Small intestine (tissue), 7 donors: ENCODE data around the gene WBP2. TPM values are rescaled to one million over a fixed set of nuclear protein-coding genes. Genes with fewer than 3 reads are reported as not detected.
"Not testable (repeated sequence)": the region's sequence is repeated elsewhere in the genome, so short reads cannot be mapped to it uniquely, and the experiment has no call there.

Experiments
- DNase-seq, 2 donors: peaks; one replicate each; pipeline versions ENCODE4 v3.0.0 to v3.0.0-alpha.2; 2013
- FAIRE-seq: peaks from 2 replicates; lab custom pipeline; 2012; peaks lifted over from hg19 to GRCh38; lab: Jason Lieb, UNC
- H3K27ac ChIP-seq, 3 donors: one replicate each; pipeline ENCODE4 v1.5.1; 2013; ENCODE audit warnings: low read length in 2 of 3, mild to moderate bottlenecking in 2 of 3, control low read depth in 1 of 3, inconsistent platforms in 1 of 3, low read depth in 1 of 3, moderate library complexity in 1 of 3
- H3K27me3 ChIP-seq, 3 donors: one replicate each; pipeline ENCODE4 v1.6.1; 2013; ENCODE audit warnings: low read length in 3 of 3, inconsistent platforms in 1 of 3; ENCODE audit not compliant: control insufficient read depth in 3 of 3, insufficient read depth in 3 of 3
- H3K36me3 ChIP-seq, 3 donors: one replicate each; pipeline ENCODE4 v1.6.1; 2013; ENCODE audit warnings: low read length in 3 of 3, inconsistent platforms in 1 of 3, low read depth in 1 of 3, mild to moderate bottlenecking in 1 of 3, moderate library complexity in 1 of 3; ENCODE audit not compliant: control insufficient read depth in 3 of 3, insufficient read depth in 2 of 3
- H3K4me1 ChIP-seq, 3 donors: one replicate each; pipeline ENCODE4 v1.6.1; 2013; ENCODE audit warnings: low read length in 2 of 3, inconsistent platforms in 1 of 3, low read depth in 1 of 3, mild to moderate bottlenecking in 1 of 3, moderate library complexity in 1 of 3; ENCODE audit not compliant: control insufficient read depth in 3 of 3, insufficient read depth in 2 of 3
- H3K4me3 ChIP-seq, 3 donors: one replicate each; pipeline ENCODE4 v1.5.1; 2013; ENCODE audit warnings: low read length in 3 of 3, control low read depth in 1 of 3, inconsistent platforms in 1 of 3, low read depth in 1 of 3, mild to moderate bottlenecking in 1 of 3, moderate library complexity in 1 of 3
- H3K9me3 ChIP-seq, 2 donors: one replicate each; pipeline ENCODE4 v1.6.1; 2013; ENCODE audit warnings: low read depth in 1 of 2, low read length in 1 of 2; ENCODE audit not compliant: control insufficient read depth in 2 of 2, insufficient read depth in 1 of 2
- WGBS, 3 donors: extraction: QIAGEN DNeasy Blood & Tissue Kit; methylation state at CpG; one replicate each; pipeline ENCODE4 v1.1.7; 2013; 5-methylcytosine and 5-hydroxymethylcytosine counted together
- polyA plus RNA-seq, 4 donors: library from polyadenylated mRNA; stranded (reverse) in 3 of 4; unstranded in 1 of 4; fragments of 200-250 nt in 3 of 4; fragments of 120-200 nt in 1 of 4; gene quantifications; one replicate each; pipeline versions ENCODE4 v1.2.1 to v1.2.3, GENCODE V29; 2013
- donor health status: healthy with polysubstance abuse.
- donor health status: control.
- donor health status: control.
- donor health status: Bipolar disorder and iron deficiency.
- donor health status: healthy.

The WBP2 gene
- polyA plus RNA-seq, 4 donors: 68.4 to 121 (median 99.8) TPM

DNA sequence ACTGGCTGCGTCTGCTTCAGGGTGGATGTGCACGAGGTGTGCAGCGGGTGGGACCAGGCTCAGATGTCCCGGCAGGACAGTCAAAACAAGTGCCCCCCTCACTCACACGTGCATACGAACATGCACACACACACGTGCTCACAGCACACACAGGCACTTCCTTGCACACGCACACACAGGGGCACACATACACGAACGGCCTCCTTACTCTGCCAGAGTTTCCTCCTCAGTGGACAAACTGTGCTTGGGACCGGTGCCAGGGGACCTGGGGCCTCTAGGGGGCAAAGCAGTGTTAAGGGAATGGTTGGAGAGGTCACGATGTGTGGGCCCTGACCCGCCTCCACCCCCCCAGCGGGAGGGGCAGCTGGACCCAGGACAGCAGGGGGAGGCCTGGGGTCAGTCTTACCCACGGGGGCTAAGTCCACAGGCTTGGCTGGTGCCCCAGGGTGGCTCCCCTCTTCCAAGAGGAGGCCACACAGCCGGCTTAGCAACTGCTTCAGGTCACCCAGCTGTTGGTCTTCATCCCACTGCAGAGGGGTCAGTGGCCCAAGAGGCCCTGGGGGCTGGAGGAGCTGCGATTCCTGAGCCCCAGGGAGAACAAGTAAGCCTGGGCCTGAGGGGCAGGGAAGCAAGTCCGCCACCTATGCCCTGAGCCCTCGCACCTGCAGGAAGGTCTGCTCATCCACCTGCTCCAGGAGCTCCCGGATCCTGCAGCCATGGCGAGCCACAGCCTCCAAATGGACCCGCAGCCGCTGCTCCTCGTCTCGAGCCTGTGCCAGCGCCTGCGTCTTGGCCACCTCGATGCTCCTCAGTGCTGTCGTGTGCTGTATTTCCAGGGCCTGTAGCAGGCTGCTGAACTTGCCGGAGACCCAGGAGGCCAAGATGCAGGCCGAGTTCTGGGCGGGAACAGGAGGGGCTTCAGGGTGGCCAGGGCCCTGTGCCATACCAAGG is 36.7 kb upstream of the WBP2 start:
- Histone ChIP-seq H3K9me3 (no peaks in the 10 kb centered on the region), H3K4me3 (no peak overlapping the region), H3K4me1 (peaks cover 0 to 51% (median 2%) of the 10 kb centered on the region in 3 donors), H3K27ac (no peak overlapping the region), H3K27me3 (no peaks in the 10 kb centered on the region), H3K36me3 (peaks cover 0 to 70% (median 3%) of the 10 kb centered on the region in 3 donors)
- 57 to 72% (median 69%) methylated on average over 32 of the region's 32 CpGs for WGBS, 3 donors
- DNase-seq (no peak), FAIRE-seq (no peak)

DNA sequence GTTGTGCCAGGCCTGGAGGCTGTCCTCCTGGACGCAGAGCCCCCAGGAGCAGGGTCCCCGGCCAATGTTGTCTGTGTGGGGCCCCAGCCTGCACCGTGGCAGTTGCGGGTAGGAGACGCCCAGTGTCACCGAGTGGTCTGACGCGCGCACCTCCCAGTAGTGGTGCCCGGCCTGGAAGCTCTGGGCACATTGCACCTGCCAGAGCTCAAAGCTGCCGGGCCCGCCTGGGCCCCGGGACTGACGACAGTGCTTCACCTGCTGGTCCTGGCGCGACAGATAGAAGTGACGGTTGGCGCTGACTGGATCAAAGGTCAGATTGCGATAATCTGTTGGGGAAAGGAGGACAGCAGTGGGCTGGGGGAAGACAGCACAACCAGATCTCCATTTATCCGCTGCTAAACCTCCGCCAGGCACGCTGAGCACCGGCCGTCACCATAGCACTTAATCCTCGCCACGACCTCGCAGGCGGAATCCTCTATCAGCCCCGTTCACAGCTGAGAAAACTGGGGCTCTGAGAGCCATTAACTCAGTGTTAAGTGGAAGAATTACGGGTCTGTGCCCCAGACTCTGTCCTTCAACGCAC is 36.0 kb upstream of the WBP2 start:
- 31 to 77% (median 51%) methylated on average over 31 of the region's 31 CpGs for WGBS, 3 donors
- Histone ChIP-seq H3K4me3 (no peak overlapping the region), H3K27ac (no peak overlapping the region), H3K36me3 (peaks cover 0 to 75% (median 3%) of the 10 kb centered on the region in 3 donors), H3K4me1 (peaks cover 0 to 51% (median 2%) of the 10 kb centered on the region in 3 donors), H3K9me3 (no peaks in the 10 kb centered on the region), H3K27me3 (no peaks in the 10 kb centered on the region)
- DNase-seq: no peak
- FAIRE-seq: no peak

DNA sequence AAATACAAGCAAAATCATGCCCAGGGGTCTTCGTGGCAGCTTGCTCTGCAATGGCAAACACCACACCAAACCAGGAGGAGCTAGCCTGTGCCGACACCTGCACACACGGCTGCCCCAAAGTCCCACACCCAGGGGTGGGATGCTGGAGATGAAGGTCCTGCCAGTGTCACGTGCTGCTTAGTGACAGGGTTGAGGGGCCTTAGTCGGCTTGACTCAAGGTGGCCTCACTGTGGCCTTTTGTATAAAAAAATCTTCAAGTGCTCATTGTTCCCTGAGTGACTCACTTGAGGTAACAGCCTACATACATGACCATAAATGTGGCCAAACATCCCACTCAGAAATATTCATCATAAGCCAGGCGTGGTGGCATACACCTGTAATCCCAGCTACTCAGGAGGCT is 34.3 kb upstream of the WBP2 start:
- H3K27ac ChIP-seq: no peak overlapping the region
- 79 to 87% (median 81%) methylated on average over 6 of the region's 6 CpGs for WGBS, 3 donors
- no peak overlapping the region for H3K4me3 ChIP-seq
- FAIRE-seq (no peak), DNase-seq (no peak)
- H3K9me3 ChIP-seq: no peaks in the 10 kb centered on the region
- H3K27me3 ChIP-seq: no peaks in the 10 kb centered on the region
- H3K4me1 ChIP-seq: peaks cover 0 to 36% (median 0%) of the 10 kb centered on the region in 3 donors
- peaks cover 0 to 69% (median 3%) of the 10 kb centered on the region in 3 donors for H3K36me3 ChIP-seq

DNA sequence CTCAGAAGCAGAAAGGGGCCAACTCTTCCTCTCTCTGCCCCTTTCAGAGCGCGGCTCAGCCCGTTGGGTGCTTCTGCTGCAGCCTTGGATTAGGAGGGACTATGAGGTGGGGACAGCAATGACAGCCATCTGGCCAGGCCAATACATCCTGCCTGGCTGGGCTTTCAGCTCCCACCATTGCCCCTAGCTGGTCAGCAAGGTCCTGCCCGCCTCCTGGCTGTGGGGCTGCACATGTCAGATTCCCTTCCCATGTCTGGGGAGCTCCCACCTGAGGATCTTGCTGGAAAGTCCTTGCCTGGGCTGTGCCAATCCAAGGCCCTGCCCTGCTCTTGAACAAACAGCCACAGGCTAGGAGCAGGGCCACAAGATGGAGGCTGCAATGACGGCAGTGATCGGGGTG is 33.3 kb upstream of the WBP2 start:
- FAIRE-seq: no peak
- Histone ChIP-seq H3K27me3 (no peaks in the 10 kb centered on the region), H3K36me3 (peaks cover 0 to 60% (median 3%) of the 10 kb centered on the region in 3 donors), H3K27ac (no peak overlapping the region), H3K4me1 (peaks cover 0 to 27% (median 0%) of the 10 kb centered on the region in 3 donors), H3K9me3 (no peaks in the 10 kb centered on the region), H3K4me3 (no peak overlapping the region)
- DNase-seq: no peak
- whole genome bisulfite sequencing, 3 donors: 84 to 88% (median 85%) methylated on average over 6 of the region's 6 CpGs

DNA sequence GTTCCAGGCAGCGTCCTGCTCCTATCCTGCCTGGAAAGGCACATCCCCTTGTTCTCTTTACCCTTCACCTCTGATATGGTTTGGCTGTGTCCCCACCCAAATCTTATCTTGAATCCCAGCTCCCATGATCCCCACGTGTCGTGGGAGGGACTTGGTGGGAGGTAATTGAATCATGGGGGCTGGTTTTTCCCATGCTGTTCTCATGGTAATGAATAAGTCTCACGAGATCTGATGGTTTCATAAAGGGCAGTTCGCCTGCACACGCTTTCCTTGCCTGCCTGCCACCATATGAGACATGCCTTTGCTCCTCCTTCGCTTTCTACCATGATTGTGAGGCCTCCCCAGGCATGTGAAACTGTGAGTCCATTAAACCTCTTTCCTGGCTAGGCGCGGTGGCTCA is 30.7 kb upstream of the WBP2 start:
- WGBS, 3 donors: 75 to 81% (median 78%) methylated on average over 9 of the region's 9 CpGs
- not testable (repeated sequence) for H3K4me1 ChIP-seq, DNase-seq, H3K9me3 ChIP-seq, H3K27ac ChIP-seq, FAIRE-seq, H3K27me3 ChIP-seq, H3K4me3 ChIP-seq
- peaks cover 0 to 34% (median 1%) of the 10 kb centered on the region in 3 donors for H3K36me3 ChIP-seq

DNA sequence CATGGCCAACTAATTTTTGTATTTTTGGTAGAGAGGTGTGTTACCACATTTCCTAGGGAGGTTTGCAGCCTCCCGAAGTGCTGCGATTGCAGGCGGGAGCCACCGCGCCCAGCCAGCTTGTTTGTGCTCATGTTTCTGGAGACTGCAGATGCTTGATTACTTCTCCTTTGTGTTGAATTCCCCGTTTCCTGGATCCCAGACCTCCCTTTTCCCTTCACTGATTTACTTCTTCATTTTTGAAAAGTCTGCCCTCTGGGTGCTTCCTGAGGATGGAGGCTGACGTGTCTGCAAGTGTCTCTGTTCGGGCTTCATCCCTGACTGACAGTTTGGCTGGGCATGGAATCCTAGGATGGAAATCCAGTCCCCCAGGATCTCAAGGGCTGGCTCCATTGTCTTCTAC is 30.3 kb upstream of the WBP2 start:
- FAIRE-seq: no peak
- Histone ChIP-seq H3K9me3 (no peaks in the 10 kb centered on the region), H3K27me3 (no peaks in the 10 kb centered on the region), H3K27ac (no peak overlapping the region), H3K4me3 (no peak overlapping the region), H3K4me1 (no peaks in the 10 kb centered on the region), H3K36me3 (peaks cover 0 to 29% (median 0%) of the 10 kb centered on the region in 3 donors)
- 65 to 79% (median 72%) methylated on average over 8 of the region's 8 CpGs for WGBS, 3 donors
- DNase-seq: no peak

DNA sequence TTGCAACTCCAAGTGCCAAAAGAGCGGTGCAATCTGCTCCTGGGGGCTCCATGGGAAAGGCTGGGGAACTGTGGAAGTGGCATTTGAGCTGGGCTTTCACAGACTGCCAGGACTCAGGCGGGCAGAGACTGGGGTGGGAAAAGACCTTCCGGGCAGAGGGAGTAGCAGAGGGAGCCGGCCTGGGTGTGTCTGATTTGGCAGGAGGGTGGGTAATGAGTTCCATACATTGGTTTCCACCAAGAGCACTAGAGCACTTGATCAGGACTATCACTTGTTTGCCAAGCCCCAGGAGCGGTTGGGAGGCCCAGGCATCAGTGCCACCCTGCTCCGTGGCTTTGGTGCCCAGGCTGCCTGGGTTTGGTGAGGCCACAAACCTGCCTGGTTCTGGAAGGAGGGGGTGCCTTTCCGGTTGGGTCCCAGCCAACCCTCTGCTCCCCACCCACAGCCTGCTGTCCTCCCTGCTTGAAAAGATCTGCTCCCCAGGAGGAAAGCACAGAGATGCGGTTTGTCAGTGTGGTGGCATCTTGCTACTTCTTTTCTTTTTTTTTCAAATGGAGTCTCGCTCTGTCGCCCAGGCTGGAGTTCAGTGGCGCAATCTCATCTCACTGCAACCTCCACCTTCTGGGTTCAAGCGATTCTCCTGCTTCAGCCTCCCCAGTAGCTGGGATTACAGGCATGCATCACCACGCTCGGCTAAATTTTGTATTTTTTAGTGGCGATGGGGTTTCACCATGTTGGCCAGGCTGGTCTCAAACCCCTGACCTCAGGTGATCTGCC is 26.7 kb upstream of the WBP2 start:
- Histone ChIP-seq H3K27me3 (peaks cover 0 to 12% (median 0%) of the 10 kb centered on the region in 3 donors), H3K4me3 (no peak overlapping the region), H3K4me1 (peaks cover 0 to 8% (median 0%) of the 10 kb centered on the region in 3 donors), H3K36me3 (peaks cover 0 to 7% (median 0%) of the 10 kb centered on the region in 3 donors), H3K9me3 (no peaks in the 10 kb centered on the region), H3K27ac (no peak overlapping the region)
- FAIRE-seq (no peak), DNase-seq (no peak)
- WGBS, 3 donors: 80 to 87% (median 82%) methylated on average over 14 to 15 of the region's 15 CpGs

DNA sequence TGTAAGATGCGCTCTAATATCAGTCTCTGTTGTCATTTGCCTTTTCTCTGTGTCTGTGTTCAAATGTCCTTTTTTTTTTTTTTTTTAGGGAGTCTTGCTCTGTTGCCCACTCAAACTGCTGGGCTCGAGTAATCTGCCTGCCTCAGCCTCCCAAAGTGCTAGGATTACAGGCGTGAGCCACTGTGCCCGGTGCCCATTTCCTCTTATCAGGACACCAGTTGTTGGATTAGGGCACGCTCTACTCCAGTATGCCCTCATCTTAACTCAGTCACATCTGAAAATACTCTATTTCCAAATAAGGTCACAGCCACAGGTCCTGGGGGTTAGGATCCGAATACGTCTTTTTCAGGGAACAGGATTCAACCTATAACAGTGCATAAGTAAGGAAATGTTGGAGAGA is 25.1 kb upstream of the WBP2 start:
- 71 to 76% (median 72%) methylated on average over 7 of the region's 7 CpGs for WGBS, 3 donors

More for the DNA sequence above, 25.1 kb upstream of the WBP2 start:
- Histone ChIP-seq H3K36me3 (peaks cover 0 to 15% (median 0%) of the 10 kb centered on the region in 3 donors), H3K27ac (no peak overlapping the region), H3K4me3 (no peak overlapping the region), H3K9me3 (no peaks in the 10 kb centered on the region), H3K27me3 (peaks cover 0 to 12% (median 0%) of the 10 kb centered on the region in 3 donors), H3K4me1 (peaks cover 0 to 23% (median 3%) of the 10 kb centered on the region in 3 donors)
- DNase-seq: no peak
- no peak for FAIRE-seq
